Hippocampal formation (tissue), 2 donors: ENCODE data around the gene LAMP1.
"Not testable (repeated sequence)": the region's sequence is repeated elsewhere in the genome, so short reads cannot be mapped to it uniquely, and the experiment has no call there.

Source experiments
- DNase-seq, 2 donors: peaks; one replicate each; lab custom pipeline; 2025; lab: John Stamatoyannopoulos, UW

LAMP1 gene

GRCh38 chr13:113297370-113298042 lies 467 bp downstream of the LAMP1 start:
- DNase-seq: no peak

DNA sequence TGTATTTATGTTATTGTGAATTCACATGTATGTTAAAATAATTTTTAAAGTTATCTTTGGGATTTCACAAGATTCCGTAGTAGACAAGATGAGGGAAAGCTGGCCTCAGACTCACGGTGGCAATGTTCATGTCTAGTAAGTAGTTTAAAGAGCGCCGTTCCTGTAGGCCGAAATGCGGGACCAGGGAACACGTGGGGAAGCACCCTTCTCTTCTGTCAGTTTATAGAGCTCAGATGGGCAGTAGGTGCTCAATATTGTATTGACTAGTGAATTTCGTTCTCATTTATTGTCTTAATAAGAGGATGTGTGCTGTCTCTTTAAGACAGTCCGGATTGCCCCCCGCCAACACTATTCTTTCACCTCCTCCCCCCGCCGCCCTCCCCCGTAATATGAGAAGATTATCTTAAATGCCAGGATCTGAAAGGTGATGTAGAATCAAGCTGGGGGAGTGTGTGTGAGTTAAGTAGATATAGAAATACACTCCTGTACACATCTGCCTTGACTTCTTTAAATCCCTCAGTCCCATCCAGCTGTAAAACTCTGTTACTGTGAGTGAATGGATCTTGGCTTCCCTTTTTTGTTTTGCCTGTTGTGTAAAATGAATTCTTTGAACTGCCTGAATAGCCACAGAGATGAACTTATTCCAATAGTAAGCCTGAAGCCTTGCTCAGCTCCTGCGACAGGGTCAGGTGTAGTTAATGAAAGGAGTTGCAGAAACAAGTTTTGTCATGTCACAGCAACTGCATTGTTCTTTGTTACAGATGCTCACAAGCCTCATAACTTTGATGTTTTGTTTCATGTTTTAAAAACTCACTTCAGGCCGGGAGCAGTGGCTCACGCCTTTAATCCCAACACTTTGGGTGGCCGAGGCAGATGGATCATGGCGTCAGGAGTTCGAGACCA lies 1.3 kb downstream of the LAMP1 start:
- no peak for DNase-seq

DNA sequence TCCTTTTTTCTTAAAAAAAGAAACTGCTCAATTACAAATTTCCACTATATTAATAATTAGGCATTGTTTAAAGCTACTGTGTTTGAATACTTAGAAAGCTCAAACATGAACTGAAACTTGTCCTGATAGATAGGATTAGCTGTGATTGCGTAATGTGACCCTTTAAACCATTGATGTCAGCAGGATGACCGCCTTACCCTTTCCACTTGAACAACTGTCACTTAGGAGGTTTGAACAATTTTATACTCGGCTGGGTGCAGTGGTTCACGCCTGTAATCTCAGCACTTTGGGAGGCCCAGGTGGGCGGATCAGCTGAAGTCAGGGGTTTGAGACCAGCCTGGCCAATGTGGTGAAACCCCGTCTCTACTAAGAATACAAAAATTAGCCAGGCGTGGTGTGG lies 2.9 kb downstream of the LAMP1 start:
- no peak for DNase-seq

DNA sequence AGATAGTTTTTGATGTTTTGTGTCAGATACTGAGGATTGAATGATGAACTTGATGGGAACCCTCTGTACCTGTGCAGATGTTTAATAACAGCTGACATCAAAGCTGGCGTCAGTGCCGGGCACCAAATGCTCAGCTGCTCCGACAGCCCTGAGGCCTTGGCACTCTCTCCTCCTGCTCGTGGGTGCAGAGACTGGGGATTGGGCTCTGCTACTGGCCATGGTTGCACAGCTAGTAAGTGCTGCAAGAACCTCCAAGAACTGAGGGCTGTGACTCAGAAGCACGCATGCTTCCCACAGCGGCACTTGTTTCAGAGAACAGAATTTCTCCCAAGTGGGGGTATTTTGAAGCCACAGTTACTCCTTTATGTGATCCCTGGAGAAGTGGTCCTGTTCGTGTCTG lies 5.9 kb downstream of the LAMP1 start:
- DNase-seq: no peak

DNA sequence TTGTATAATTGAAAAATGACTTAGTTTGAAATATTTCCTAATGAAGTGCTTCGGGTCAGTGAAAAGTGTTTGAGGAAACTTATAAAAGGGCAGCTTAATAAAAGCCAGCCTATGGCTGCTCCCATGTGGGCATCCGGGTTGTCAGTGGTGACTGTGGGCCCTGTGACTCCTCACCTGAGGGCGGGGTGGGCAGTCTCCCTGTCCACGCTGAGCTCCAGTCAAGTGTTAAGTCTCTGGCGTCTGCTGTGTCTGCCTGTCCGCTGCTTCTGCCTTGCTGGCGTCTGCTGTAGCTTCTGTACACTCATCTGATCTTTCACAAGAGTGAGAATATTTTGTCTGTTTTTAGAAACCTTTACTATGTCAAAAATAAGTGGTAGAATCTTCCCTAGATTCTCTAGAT lies 7.1 kb downstream of the LAMP1 start:
- no peak for DNase-seq

DNA sequence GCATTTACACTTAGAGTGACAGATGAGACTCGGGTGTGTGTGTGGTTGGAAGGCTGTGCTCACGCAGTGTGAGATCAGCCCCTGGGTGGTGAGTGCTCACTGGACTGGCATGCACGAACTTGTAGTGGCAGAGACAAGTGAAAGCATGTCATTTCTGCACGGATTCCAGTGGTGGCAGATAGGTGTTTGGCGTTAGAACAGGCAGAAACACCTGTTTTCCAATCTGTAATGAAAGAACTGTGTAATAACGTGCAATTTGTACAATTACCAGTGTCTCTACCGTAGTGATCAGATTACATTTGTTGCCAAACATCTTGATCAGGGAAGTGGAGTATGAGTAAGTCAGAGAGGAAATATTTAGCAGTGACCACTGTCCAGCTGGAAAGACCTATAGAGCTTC lies 8.2 kb downstream of the LAMP1 start:
- DNase-seq: no peak

GRCh38 chr13:113307491-113307890 lies 10.5 kb downstream of the LAMP1 start:
- no peak for DNase-seq

DNA sequence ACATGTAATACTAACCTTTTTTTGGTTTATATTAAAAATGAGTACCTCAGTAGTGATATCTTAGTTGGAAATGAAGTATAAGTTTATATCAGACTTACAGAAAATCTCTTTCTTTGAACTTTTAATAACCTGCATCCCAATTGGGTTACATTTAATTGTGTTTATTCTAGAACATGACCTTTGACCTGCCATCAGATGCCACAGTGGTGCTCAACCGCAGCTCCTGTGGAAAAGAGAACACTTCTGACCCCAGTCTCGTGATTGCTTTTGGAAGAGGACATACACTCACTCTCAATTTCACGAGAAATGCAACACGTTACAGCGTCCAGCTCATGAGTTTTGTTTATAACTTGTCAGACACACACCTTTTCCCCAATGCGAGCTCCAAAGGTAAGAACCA lies 12.4 kb downstream of the LAMP1 start:
- DNase-seq: no peak

GRCh38 chr13:113314112-113314511 lies 17.1 kb downstream of the LAMP1 start:
- not testable (repeated sequence) for DNase-seq

DNA sequence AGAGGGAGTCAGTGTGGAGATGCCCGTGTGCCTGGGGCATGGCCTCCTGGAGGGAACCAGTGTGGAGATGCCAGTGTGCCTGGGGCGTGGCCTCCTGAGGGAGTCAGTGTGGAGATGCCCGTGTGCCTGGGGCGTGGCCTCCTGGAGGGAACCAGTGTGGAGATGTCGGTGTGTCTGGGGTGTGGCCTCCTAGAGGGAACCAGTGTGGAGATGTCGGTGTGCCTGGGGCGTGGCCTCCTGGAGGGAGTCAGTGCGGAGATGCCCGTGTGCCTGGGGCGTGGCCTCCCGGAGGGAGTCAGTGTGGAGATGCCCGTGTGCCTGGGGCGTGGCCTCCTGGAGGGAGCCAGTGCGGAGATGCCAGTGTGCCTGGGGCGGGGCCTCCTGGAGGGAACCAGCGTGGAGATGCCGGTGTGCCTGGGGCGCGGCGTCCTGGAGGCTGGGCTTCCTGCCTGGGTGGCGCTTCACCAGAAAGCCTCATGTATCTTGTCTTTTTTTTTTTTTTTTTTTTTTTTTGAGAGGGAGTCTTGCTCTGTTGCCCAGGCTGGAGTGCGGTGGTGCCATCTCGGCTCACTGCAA lies 17.9 kb downstream of the LAMP1 start:
- not testable (repeated sequence) for DNase-seq

- DNase-seq: no peak
Measured at GRCh38 chr13:113315992-113316391, 19.0 kb downstream of the LAMP1 start.

GRCh38 chr13:113317031-113317430 lies 20.0 kb downstream of the LAMP1 start:
- DNase-seq: no peak

- no peak for DNase-seq
Measured at GRCh38 chr13:113318956-113319355, 21.9 kb downstream of the LAMP1 start.

DNA sequence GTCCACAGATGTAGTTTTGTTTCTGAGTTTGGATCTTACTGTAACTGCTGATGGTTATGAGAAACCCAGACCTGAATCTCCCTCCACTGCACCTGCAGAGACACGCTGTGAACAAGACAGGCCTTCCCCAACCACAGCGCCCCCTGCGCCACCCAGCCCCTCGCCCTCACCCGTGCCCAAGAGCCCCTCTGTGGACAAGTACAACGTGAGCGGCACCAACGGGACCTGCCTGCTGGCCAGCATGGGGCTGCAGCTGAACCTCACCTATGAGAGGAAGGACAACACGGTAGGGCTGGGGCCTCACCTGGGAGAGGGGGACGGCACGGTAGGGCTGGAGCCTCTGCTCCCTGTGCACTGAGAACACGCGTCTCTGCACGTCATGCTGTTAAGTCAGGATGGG lies 22.3 kb downstream of the LAMP1 start:
- no peak for DNase-seq

DNA sequence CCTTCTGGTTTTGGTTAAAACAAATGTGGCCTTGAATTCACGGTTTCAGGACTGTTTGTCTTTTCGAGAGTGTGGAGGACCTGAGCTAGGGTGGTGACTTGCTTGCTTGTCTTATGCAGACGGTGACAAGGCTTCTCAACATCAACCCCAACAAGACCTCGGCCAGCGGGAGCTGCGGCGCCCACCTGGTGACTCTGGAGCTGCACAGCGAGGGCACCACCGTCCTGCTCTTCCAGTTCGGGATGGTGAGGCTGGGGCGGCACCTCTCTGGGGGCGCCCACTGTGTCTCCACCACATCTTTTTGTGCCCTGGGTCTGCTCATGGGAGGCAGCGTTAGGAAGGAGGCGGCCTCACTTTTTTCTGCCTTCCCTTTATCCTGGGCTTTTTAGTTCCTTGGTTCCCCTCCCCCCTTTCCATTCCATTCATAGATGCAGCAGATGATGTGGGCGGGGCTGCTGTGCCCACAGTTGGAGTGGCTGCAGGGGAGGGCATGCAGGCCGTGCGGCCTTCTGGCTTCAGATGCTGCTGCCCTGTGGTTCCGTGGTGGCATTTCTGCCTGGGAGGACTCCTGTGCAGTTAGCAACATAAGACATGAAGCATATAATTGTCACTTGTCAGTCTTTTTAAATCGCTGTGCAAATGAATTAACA lies 23.3 kb downstream of the LAMP1 start:
- DNase-seq: no peak

- no peak for DNase-seq
Measured at GRCh38 chr13:113321546-113321945, 24.5 kb downstream of the LAMP1 start.

DNA sequence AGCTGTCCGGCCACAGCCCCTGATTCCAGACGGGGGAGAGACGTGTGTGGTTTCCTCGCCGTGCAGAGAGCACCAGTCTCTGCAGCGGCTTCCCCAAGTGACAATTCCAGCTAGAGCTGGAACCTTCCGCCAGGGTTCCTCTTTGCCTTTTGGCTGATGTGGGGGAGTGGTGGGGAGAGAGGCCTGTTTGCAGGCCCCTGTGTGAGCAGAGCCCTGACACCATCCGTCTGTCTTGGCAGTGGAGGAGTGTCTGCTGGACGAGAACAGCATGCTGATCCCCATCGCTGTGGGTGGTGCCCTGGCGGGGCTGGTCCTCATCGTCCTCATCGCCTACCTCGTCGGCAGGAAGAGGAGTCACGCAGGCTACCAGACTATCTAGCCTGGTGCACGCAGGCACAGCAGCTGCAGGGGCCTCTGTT lies 25.0 kb downstream of the LAMP1 start:
- no peak for DNase-seq

DNA sequence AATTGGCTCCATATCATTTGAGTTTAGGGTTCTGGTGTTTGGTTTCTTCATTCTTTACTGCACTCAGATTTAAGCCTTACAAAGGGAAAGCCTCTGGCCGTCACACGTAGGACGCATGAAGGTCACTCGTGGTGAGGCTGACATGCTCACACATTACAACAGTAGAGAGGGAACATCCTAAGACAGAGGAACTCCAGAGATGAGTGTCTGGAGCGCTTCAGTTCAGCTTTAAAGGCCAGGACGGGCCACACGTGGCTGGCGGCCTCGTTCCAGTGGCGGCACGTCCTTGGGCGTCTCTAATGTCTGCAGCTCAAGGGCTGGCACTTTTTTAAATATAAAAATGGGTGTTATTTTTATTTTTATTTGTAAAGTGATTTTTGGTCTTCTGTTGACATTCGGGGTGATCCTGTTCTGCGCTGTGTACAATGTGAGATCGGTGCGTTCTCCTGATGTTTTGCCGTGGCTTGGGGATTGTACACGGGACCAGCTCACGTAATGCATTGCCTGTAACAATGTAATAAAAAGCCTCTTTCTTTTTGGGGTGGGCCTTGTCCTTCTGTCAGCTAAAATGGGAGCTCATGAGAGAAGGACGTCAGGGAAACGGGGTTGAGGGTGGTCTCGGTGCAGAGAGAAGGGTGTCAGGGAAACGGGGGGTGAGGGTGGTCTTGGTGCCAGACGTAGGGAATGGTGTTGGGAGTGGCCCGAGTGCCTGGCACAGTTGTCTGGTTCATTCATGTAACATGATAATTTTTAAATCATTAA lies 26.0 kb downstream of the LAMP1 start:
- no peak for DNase-seq

DNA sequence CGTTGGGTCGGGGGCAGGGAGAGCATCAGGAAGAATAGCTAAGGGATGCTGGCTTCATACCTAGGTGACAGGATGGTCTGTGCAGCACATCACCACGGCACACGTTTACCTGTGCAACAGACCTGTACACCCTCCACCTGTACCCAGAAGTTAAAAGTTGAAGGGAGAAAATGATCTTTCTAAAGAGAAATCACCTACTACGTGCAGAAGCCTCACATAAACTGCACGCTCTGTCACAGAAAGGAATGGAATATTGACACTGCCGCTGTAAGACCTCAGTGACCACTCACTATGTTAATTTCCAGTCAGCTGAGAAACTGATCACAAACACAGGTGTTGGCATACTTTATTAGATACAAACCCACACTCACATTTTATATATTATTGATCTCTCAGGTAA lies 26.8 kb downstream of the LAMP1 start:
- no peak for DNase-seq

- no peak for DNase-seq
Measured at GRCh38 chr13:113324398-113324797, 27.4 kb downstream of the LAMP1 start.

- DNase-seq: no peak
Measured at GRCh38 chr13:113325779-113326178, 28.7 kb downstream of the LAMP1 start.

- no peak for DNase-seq
Measured at GRCh38 chr13:113327391-113327765, 30.3 kb downstream of the LAMP1 start.
